ENCODE results near the gene AJM1. TPM values are rescaled to one million over a fixed set of nuclear protein-coding genes. Genes with fewer than 3 reads are reported as not detected.

Gene AJM1
- total and polyA plus RNA-seq, 2 experiments from 2014 or later, result 2.0 to 7.7 TPM

- Histone ChIP-seq H3K79me2 (peaks cover 55% of the 10 kb centered on the region), H3K4me3 (no peak overlapping the region), H3K27ac (no peak overlapping the region), H3K9me3 (ENCODE audit: low read depth) (no peaks in the 10 kb centered on the region), H3K27me3 (no peaks in the 10 kb centered on the region), H4K20me1 (ENCODE audit: insufficient read depth, poor library complexity, severe bottlenecking) (peaks cover 12% of the 10 kb centered on the region), H3K36me3 (replicated peaks; ENCODE audit: insufficient read depth, low read depth) (no peaks in the 10 kb centered on the region), H2AFZ (no peak overlapping the region), H3K9me2 (replicated peaks; ENCODE audit: insufficient read depth) (no peaks in the 10 kb centered on the region), H3K4me1 (ENCODE audit: insufficient read depth) (peaks cover 40% of the 10 kb centered on the region), H3K4me2 (peak overlapping the region; percentile 87)
- DNase-seq (ENCODE audit: low spot score), result no peak
- no peak for TF ChIP-seq CTCF (IDR thresholded peaks at IDR 0.05; ENCODE audit: poor library complexity)
- TF ChIP-seq EZH2 (IDR thresholded peaks at IDR 0.05; ENCODE audit: borderline replicate concordance), result no peak
- TF ChIP-seq EZH2phosphoT487 (IDR thresholded peaks at IDR 0.05; ENCODE audit: low read depth, severe bottlenecking, unreplicated experiment), result no peak
- WGBS (ENCODE audit: low lambda C conversion rate, missing lambda C conversion rate), result 98% methylated on average over 10 of the region's 10 CpGs
Measured at GRCh38 chr9:136806067-136806466, 36.2 kb upstream of the AJM1 start.

GRCh38 chr9:136806631-136807201, 35.6 kb upstream of the AJM1 start:
- 76% methylated on average over 25 of the region's 25 CpGs for WGBS (ENCODE audit: low lambda C conversion rate, missing lambda C conversion rate)
- Histone ChIP-seq H4K20me1 (ENCODE audit: insufficient read depth, poor library complexity, severe bottlenecking) (peaks cover 13% of the 10 kb centered on the region), H3K4me2 (peak overlapping the region; percentile 87), H3K36me3 (replicated peaks; ENCODE audit: insufficient read depth, low read depth) (no peaks in the 10 kb centered on the region), H3K9me3 (ENCODE audit: low read depth) (no peaks in the 10 kb centered on the region), H3K4me3 (peak overlapping the region; percentile 44), H3K79me2 (peaks cover 58% of the 10 kb centered on the region), H3K27ac (peak overlapping the region; percentile 90), H2AFZ (no peak overlapping the region), H3K4me1 (ENCODE audit: insufficient read depth) (peaks cover 35% of the 10 kb centered on the region), H3K9me2 (replicated peaks; ENCODE audit: insufficient read depth) (no peaks in the 10 kb centered on the region), H3K27me3 (no peaks in the 10 kb centered on the region)
- no peak for DNase-seq (ENCODE audit: low spot score)
- no peak for TF ChIP-seq EZH2phosphoT487 (IDR thresholded peaks at IDR 0.05; ENCODE audit: low read depth, severe bottlenecking, unreplicated experiment)
- TF ChIP-seq EZH2 (IDR thresholded peaks at IDR 0.05; ENCODE audit: borderline replicate concordance), result no peak
- TF ChIP-seq CTCF (IDR thresholded peaks at IDR 0.05; ENCODE audit: poor library complexity), result no peak

GRCh38 chr9:136807281-136808074, 34.8 kb upstream of the AJM1 start, which contains the start of gene RABL6:
Gene RABL6, plus strand, starts transcription at chr9:136807948. Its CDS starts 249 bp downstream, at chr9:136808197.
- Histone ChIP-seq H3K27ac (peak within 1 kb of the TSS; percentile 96), H3K4me1 (ENCODE audit: insufficient read depth) (peaks cover 34% of the 10 kb centered on the region), H2AFZ (peak within 1 kb of the TSS; percentile 37), H3K79me2 (peaks cover 58% of the 10 kb centered on the region), H3K4me2 (peak within 1 kb of the TSS; percentile 89), H3K9me2 (replicated peaks; ENCODE audit: insufficient read depth) (no peaks in the 10 kb centered on the region), H4K20me1 (ENCODE audit: insufficient read depth, poor library complexity, severe bottlenecking) (peaks cover 13% of the 10 kb centered on the region), H3K4me3 (peak within 1 kb of the TSS; percentile 99), H3K36me3 (replicated peaks; ENCODE audit: insufficient read depth, low read depth) (no peaks in the 10 kb centered on the region), H3K9me3 (ENCODE audit: low read depth) (no peaks in the 10 kb centered on the region), H3K27me3 (no peaks in the 10 kb centered on the region)
- DNase-seq (ENCODE audit: low spot score), result peak; percentile 92
- 1% methylated on average over 75 of the region's 96 CpGs for WGBS (ENCODE audit: low lambda C conversion rate, missing lambda C conversion rate)
- TF ChIP-seq EZH2phosphoT487 (IDR thresholded peaks at IDR 0.05; ENCODE audit: low read depth, severe bottlenecking, unreplicated experiment), result no peak

Measured in hepatocyte (in vitro differentiated cells).